Stimulated activated CD4-positive, alpha-beta T cell treated with anti-CD3 and anti-CD28 coated beads, Interleukin-2, amount 100 ng/mL, for 24 hours (primary cell): ENCODE data around the gene HYAL1.
"Not testable (repeated sequence)": the region's sequence is repeated elsewhere in the genome, so short reads cannot be mapped to it uniquely, and the experiment has no call there.

Experiments used
- DNase-seq, 2 donors: peaks; one replicate each; pipeline ENCODE4 v3.0.0-alpha.2; 2020

The HYAL1 gene

DNA sequence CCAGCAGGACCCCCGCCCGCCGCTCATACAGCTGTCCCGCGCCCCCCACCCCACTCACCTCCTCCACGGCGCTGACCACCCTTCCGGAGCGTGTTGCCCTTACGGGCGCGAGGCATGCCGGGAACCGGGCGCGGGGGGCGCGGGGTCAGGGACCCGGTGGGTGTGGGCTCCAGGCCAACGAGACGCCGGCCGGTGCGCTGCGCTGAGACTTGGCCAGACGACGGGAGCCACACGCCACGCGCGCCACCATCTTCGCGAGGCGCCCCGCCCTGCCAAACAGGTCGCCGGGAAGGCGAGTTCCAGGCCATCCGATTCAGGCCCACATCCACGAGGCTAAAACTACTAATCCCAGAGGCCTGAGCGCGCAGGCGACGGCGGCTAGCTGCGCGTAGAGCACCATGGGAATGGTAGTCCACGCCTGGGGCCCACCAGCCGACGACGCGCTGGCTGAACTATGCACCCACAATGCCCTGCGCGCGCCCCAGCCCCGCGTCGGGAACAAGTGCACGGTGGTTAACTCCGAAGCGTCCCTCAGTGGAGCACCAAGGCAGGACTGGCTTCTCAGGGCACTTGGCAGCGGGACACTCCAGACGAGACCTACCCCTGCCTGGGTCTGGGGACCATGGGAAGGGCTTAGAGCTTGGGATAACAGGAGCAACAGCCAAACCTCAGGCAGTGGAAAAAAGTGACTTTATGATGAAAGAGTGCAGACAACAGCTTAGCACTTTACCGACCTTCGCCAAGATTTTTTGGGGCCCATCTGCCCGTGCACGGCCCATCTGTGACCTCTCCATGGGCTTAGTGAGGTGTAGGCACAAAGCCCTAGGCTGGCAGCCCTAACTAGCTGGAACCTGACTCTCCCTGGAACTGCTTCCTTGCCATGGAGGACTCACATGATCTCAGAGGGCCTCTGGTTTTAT is 11.0 kb downstream of the HYAL1 start, which contains the start of gene IFRD2:
IFRD2 (minus strand) TSS at position 271 of the 920 bp plus-strand sequence; CDS start at position 116, 155 bp downstream.
- peak; percentile 94 to 95 for DNase-seq

GRCh38 chr3:50290161-50290641 is 13.2 kb downstream of the HYAL1 start:
- DNase-seq, result no peak

DNA sequence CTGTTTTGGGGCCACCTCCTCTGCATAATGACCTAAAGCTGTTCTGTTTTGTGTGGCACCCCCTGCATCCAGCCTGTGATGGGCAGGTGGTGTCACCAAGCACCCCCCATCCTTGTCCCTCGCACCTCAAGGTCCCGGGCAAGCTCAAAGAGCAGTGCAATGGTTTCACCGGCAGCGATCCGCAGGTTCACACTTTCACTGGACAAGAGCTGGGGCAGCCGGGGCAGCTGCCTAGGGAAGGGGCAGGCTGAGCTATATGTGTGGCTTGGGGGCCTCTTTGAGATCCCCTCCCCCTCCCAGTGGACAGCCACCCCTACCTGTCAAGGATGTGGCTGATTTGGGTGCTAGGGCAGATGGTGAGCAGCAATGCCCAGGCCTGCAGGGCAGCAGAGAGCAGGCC is 14.2 kb downstream of the HYAL1 start:
- no peak for DNase-seq

- no peak for DNase-seq
Measured at GRCh38 chr3:50288387-50289007, 14.9 kb downstream of the HYAL1 start.

- DNase-seq, result no peak
Measured at GRCh38 chr3:50287262-50287661, 16.1 kb downstream of the HYAL1 start.

GRCh38 chr3:50286322-50287227 is 16.8 kb downstream of the HYAL1 start:
- no peak for DNase-seq

DNA sequence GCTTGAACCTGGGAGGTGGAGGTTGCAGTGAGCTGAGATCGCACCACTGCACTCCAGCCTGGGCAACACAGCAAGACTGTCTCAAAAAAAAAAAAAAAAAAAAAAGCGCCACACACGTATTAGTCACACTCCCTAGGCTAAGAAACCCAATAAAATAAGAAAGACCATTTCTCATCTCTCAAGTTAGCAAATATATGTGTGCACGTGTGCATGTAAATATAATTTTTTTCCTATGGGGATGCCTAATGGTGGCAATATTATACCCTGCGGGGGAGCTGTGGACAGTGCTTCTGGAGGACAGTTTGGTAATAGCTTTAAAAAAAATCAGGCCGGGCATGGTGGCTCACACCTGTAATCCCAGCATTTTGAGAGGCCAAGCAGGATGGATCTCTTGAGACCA is 19.3 kb downstream of the HYAL1 start:
- not testable (repeated sequence) for DNase-seq

GRCh38 chr3:50279255-50280016 is 23.9 kb downstream of the HYAL1 start:
- DNase-seq, result no peak

- DNase-seq, result no peak
Measured at GRCh38 chr3:50278880-50279224, 24.5 kb downstream of the HYAL1 start, which contains the start of gene LSMEM2. Gene LSMEM2 (plus strand): TSS chr3:50279087. CDS start chr3:50279114, 27 bp downstream.

DNA sequence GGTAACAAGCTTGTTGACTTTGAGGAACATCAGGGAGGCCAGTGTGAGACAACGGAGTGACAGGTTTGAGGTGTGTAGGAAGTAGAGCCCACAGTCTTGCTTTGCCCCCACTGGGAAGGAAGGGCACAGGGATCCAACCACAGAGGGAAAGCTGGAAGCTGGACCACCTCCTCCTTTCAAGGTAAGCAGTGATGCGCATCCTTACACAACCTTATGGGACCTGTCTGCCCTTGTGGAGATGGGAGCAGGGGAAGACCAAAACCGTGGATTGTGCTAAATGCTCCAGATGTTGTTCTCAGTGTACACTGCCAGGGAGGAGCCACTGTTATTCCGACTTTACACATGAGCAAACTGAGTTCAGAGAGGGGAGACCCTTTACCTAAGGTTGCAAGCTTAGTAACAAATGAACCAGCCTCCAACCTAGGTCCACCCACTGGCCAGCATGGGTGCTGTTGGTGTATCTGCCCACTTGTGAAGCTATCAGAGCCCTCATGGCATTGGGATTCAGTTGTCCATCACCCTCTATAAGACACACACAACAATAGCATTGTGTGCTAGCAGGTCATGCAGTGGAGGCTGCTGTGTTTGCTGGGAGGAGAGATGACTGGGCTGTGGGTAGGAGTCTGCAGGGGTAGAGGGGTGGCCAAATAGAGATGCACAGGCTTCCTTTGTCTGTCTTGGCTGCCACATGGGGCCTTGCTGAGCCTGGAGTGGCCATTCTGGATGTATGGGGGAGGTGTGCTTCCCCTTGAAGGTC is 25.1 kb downstream of the HYAL1 start:
- DNase-seq, result no peak

GRCh38 chr3:50276762-50277101 is 26.6 kb downstream of the HYAL1 start:
- DNase-seq, result no peak

- peak; percentile 35 to 50 for DNase-seq
Measured at GRCh38 chr3:50275996-50276761, 27.2 kb downstream of the HYAL1 start.

GRCh38 chr3:50275141-50275995 is 28.0 kb downstream of the HYAL1 start:
- DNase-seq, result no peak

- DNase-seq, result peak; percentile 81 to 84
Measured at GRCh38 chr3:50274371-50275104, 28.8 kb downstream of the HYAL1 start.

GRCh38 chr3:50273689-50274065 is 29.7 kb downstream of the HYAL1 start:
- no peak for DNase-seq

- peak; percentile 94 to 95 for DNase-seq
Measured at GRCh38 chr3:50272911-50273688, 30.3 kb downstream of the HYAL1 start.

DNA sequence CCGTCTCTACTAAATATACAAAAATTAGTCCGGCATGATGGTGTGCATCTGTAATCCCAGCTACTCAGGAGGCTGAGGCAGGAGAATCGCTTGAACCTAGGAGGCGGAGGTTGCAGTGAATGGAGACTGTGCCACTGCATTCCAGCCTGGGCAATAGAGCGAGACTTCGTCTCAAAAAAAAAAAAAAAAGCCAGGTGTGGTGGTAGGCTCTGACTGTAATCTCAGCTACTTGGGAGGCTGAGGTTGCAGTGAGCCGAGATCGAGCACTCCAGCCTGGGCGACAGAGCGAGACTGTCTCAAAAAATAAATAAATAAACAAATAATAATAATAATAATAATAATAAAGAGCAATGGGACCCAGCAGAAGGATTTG is 30.9 kb downstream of the HYAL1 start:
- DNase-seq, result not testable (repeated sequence)

DNA sequence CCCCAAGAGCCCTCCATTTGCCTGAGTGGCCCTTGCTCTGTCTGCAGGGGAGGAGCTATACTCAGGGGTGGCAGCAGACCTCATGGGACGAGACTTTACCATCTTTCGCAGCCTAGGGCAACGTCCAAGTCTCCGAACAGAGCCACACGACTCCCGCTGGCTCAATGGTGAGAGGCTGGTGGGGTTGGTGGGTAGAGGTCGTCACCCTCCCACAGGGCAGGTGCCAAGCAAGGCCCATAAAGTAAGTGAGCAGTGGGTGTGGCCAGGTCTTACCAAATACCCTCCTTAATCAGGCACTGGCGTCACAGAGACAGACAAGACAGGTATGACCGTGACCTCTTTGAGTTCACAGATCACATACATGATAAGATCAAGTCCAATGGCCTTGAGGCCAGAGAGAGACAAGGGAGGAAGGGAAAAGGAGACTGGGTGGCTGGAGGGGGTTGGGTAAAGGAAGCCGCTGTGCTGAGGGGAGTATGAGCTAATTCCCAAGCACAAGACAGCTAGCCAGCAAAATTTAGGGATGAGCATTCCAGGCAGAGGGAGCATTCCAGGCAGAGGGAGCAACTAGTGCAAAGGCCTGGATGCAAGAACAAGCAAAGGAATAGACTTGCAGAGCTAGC is 31.9 kb downstream of the HYAL1 start:
- DNase-seq, result no peak
